Measurements from ENCODE around the gene PLCL2.
A peak's percentile ranks its signal among the peaks of the same experiment; 100 is the strongest.

The PLCL2 gene

GRCh38 chr3:16885593-16886302 lies 993 bp downstream of the PLCL2 start:
- Histone ChIP-seq H3K4me3 (ENCODE audit: insufficient read length, low read depth) (peak overlapping the region; percentile 60), H3K9me3 (ENCODE audit: insufficient read depth, low read length) (no peaks in the 10 kb centered on the region), H3K4me1 (ENCODE audit: insufficient read depth, insufficient read length) (peaks cover 5% of the 10 kb centered on the region), H3K27me3 (ENCODE audit: insufficient read depth, insufficient read length) (peaks cover 38% of the 10 kb centered on the region), H3K36me3 (ENCODE audit: insufficient read depth, insufficient read length, low read length) (no peaks in the 10 kb centered on the region), H3K9ac (ENCODE audit: insufficient read length, low read depth) (peak overlapping the region; percentile 52)
- TF ChIP-seq YY1 (IDR thresholded peaks at IDR 0.05; ENCODE audit: insufficient read depth, insufficient read length): no peak
- TF ChIP-seq ZNF274 (IDR thresholded peaks at IDR 0.05; ENCODE audit: low read depth, low read length): no peak
- TF ChIP-seq SUZ12 (IDR thresholded peaks at IDR 0.05; ENCODE audit: extremely low read depth, insufficient read depth, insufficient read length): no peak
- no peak for DNase-seq (ENCODE audit: low read depth, low spot score)

GRCh38 chr3:16886303-16886683 lies 1.5 kb downstream of the PLCL2 start:
- Histone ChIP-seq H3K4me1 (ENCODE audit: insufficient read depth, insufficient read length) (peaks cover 5% of the 10 kb centered on the region), H3K27me3 (ENCODE audit: insufficient read depth, insufficient read length) (peaks cover 38% of the 10 kb centered on the region), H3K4me3 (ENCODE audit: insufficient read length, low read depth) (no peak overlapping the region), H3K9me3 (ENCODE audit: insufficient read depth, low read length) (no peaks in the 10 kb centered on the region), H3K36me3 (ENCODE audit: insufficient read depth, insufficient read length, low read length) (no peaks in the 10 kb centered on the region), H3K9ac (ENCODE audit: insufficient read length, low read depth) (no peak overlapping the region)
- TF ChIP-seq YY1 (IDR thresholded peaks at IDR 0.05; ENCODE audit: insufficient read depth, insufficient read length) (no peak), SUZ12 (IDR thresholded peaks at IDR 0.05; ENCODE audit: extremely low read depth, insufficient read depth, insufficient read length) (no peak), ZNF274 (IDR thresholded peaks at IDR 0.05; ENCODE audit: low read depth, low read length) (no peak)
- no peak for DNase-seq (ENCODE audit: low read depth, low spot score)

- Histone ChIP-seq H3K9ac (ENCODE audit: insufficient read length, low read depth) (no peak overlapping the region), H3K27me3 (ENCODE audit: insufficient read depth, insufficient read length) (peaks cover 36% of the 10 kb centered on the region), H3K4me1 (ENCODE audit: insufficient read depth, insufficient read length) (peaks cover 5% of the 10 kb centered on the region), H3K4me3 (ENCODE audit: insufficient read length, low read depth) (no peak overlapping the region), H3K9me3 (ENCODE audit: insufficient read depth, low read length) (no peaks in the 10 kb centered on the region), H3K36me3 (ENCODE audit: insufficient read depth, insufficient read length, low read length) (no peaks in the 10 kb centered on the region)
- TF ChIP-seq YY1 (IDR thresholded peaks at IDR 0.05; ENCODE audit: insufficient read depth, insufficient read length) (no peak), ZNF274 (IDR thresholded peaks at IDR 0.05; ENCODE audit: low read depth, low read length) (no peak), SUZ12 (IDR thresholded peaks at IDR 0.05; ENCODE audit: extremely low read depth, insufficient read depth, insufficient read length) (no peak)
- no peak for DNase-seq (ENCODE audit: low read depth, low spot score)
Observed at GRCh38 chr3:16887130-16887529, 2.4 kb downstream of the PLCL2 start.

- TF ChIP-seq YY1 (IDR thresholded peaks at IDR 0.05; ENCODE audit: insufficient read depth, insufficient read length) (no peak), ZNF274 (IDR thresholded peaks at IDR 0.05; ENCODE audit: low read depth, low read length) (no peak), SUZ12 (IDR thresholded peaks at IDR 0.05; ENCODE audit: extremely low read depth, insufficient read depth, insufficient read length) (no peak)
- Histone ChIP-seq H3K9me3 (ENCODE audit: insufficient read depth, low read length) (no peaks in the 10 kb centered on the region), H3K27me3 (ENCODE audit: insufficient read depth, insufficient read length) (peaks cover 29% of the 10 kb centered on the region), H3K36me3 (ENCODE audit: insufficient read depth, insufficient read length, low read length) (no peaks in the 10 kb centered on the region), H3K4me3 (ENCODE audit: insufficient read length, low read depth) (no peak overlapping the region), H3K9ac (ENCODE audit: insufficient read length, low read depth) (no peak overlapping the region), H3K4me1 (ENCODE audit: insufficient read depth, insufficient read length) (peaks cover 5% of the 10 kb centered on the region)
- no peak for DNase-seq (ENCODE audit: low read depth, low spot score)
Observed at GRCh38 chr3:16888356-16888755, 3.6 kb downstream of the PLCL2 start.

- TF ChIP-seq YY1 (IDR thresholded peaks at IDR 0.05; ENCODE audit: insufficient read depth, insufficient read length) (no peak), SUZ12 (IDR thresholded peaks at IDR 0.05; ENCODE audit: extremely low read depth, insufficient read depth, insufficient read length) (no peak), ZNF274 (IDR thresholded peaks at IDR 0.05; ENCODE audit: low read depth, low read length) (no peak)
- Histone ChIP-seq H3K4me3 (ENCODE audit: insufficient read length, low read depth) (no peak overlapping the region), H3K9ac (ENCODE audit: insufficient read length, low read depth) (no peak overlapping the region), H3K4me1 (ENCODE audit: insufficient read depth, insufficient read length) (no peaks in the 10 kb centered on the region), H3K9me3 (ENCODE audit: insufficient read depth, low read length) (no peaks in the 10 kb centered on the region), H3K36me3 (ENCODE audit: insufficient read depth, insufficient read length, low read length) (no peaks in the 10 kb centered on the region), H3K27me3 (ENCODE audit: insufficient read depth, insufficient read length) (peaks cover 23% of the 10 kb centered on the region)
- no peak for DNase-seq (ENCODE audit: low read depth, low spot score)
Observed at GRCh38 chr3:16888785-16889607, 4.2 kb downstream of the PLCL2 start.

GRCh38 chr3:16890597-16891333 lies 6.0 kb downstream of the PLCL2 start:
- Histone ChIP-seq H3K4me1 (ENCODE audit: insufficient read depth, insufficient read length) (no peaks in the 10 kb centered on the region), H3K4me3 (ENCODE audit: insufficient read length, low read depth) (no peak overlapping the region), H3K9ac (ENCODE audit: insufficient read length, low read depth) (no peak overlapping the region), H3K9me3 (ENCODE audit: insufficient read depth, low read length) (peaks cover 3% of the 10 kb centered on the region; the same call in 1 of the 2 replicates), H3K27me3 (ENCODE audit: insufficient read depth, insufficient read length) (peaks cover 14% of the 10 kb centered on the region), H3K36me3 (ENCODE audit: insufficient read depth, insufficient read length, low read length) (no peaks in the 10 kb centered on the region)
- no peak for TF ChIP-seq SUZ12 (IDR thresholded peaks at IDR 0.05; ENCODE audit: extremely low read depth, insufficient read depth, insufficient read length)
- TF ChIP-seq ZNF274 (IDR thresholded peaks at IDR 0.05; ENCODE audit: low read depth, low read length): no peak
- TF ChIP-seq YY1 (IDR thresholded peaks at IDR 0.05; ENCODE audit: insufficient read depth, insufficient read length): no peak
- no peak for DNase-seq (ENCODE audit: low read depth, low spot score)
